ENCODE measurements around the gene ITGAD.

DNA sequence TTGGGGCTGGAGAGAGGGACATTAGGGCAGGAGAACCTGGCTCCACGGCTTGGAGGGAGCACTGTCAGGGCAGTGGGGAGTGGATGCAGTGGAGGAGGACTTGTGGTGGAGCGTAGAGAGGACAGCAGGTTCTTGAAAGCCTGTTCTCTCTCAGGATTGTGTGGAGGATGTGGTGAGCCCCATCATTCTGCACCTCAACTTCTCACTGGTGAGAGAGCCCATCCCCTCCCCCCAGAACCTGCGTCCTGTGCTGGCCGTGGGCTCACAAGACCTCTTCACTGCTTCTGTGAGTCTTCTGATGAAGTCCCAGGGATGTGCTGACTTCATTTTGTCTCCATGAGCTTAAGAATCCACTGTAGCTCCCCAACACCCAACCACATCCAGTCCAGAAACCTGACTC lies 21.6 kb downstream of the ITGAD start:
- TF ChIP-seq, protein P1, sequence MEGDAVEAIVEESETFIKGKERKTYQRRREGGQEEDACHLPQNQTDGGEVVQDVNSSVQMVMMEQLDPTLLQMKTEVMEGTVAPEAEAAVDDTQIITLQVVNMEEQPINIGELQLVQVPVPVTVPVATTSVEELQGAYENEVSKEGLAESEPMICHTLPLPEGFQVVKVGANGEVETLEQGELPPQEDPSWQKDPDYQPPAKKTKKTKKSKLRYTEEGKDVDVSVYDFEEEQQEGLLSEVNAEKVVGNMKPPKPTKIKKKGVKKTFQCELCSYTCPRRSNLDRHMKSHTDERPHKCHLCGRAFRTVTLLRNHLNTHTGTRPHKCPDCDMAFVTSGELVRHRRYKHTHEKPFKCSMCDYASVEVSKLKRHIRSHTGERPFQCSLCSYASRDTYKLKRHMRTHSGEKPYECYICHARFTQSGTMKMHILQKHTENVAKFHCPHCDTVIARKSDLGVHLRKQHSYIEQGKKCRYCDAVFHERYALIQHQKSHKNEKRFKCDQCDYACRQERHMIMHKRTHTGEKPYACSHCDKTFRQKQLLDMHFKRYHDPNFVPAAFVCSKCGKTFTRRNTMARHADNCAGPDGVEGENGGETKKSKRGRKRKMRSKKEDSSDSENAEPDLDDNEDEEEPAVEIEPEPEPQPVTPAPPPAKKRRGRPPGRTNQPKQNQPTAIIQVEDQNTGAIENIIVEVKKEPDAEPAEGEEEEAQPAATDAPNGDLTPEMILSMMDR (IDR thresholded peaks at IDR 0.05): no peak
- TF ChIP-seq POLR2A (IDR thresholded peaks at IDR 0.05) (no peak), POLR2AphosphoS5 (IDR thresholded peaks at IDR 0.05; ENCODE audit: insufficient read depth in 1 of 2, low read depth in 1 of 2) (no peak)
